Measurements from ENCODE around the gene CABCOCO1. TPM values are rescaled to one million over a fixed set of nuclear protein-coding genes. Genes with fewer than 3 reads are reported as not detected.
A peak's percentile ranks its signal among the peaks of the same experiment; 100 is the strongest.

The CABCOCO1 gene
- total RNA-seq, 1 donor from 2014 or later: not detected

DNA sequence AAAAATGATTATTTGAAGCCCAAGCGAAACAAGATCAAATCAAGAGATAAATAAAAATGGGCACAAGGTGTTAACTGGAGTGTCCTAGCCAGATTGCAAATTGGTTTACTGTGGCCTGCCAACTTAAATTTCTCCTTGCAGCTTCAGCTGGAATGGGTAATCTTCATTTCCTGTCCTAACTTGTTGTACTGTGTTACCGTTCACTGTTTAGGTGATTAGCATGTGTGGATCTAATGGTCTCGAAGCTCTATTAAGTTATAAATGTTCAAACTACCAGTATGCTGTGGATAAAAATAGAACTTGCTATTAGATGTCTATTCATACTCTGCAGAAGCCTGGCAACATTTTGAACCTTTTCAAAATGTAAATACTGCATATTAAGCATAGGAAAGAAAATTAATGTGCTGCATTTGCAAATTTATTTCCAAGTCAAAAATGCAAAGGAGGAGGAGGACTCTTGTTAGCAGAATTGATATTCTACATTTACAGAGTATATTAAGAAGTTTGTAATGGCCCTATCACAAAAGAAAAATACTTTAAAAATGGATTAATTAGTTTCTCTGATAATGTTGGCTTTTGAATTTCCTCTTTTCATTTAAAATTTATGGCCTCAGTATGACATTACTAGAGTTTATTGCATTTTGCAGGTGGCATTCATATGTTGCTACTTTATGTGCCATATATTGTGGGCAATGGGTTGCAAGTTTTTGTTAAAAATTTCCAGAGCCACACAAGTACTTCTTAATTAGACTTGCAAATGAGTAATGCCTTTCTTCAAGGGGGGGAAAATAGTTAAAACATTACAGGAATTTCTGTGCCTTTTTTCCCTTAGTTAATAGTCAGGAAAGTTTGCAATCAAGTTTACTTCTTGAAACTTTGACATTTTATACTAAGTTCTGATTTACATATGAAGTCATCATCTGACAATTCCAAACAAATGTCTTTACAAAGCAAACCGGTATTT lies 92.1 kb downstream of the CABCOCO1 start:
- no peak for DNase-seq (ENCODE audit: low read depth in 2 of 2)

- DNase-seq (ENCODE audit: low read depth in 2 of 2): no peak
Measured at GRCh38 chr10:61757001-61757400, 94.3 kb downstream of the CABCOCO1 start.

- peak in 1 of 2 donors; percentile 76 for DNase-seq (ENCODE audit: low read depth in 2 of 2)
Measured at GRCh38 chr10:61757525-61758397, 95.0 kb downstream of the CABCOCO1 start.

DNA sequence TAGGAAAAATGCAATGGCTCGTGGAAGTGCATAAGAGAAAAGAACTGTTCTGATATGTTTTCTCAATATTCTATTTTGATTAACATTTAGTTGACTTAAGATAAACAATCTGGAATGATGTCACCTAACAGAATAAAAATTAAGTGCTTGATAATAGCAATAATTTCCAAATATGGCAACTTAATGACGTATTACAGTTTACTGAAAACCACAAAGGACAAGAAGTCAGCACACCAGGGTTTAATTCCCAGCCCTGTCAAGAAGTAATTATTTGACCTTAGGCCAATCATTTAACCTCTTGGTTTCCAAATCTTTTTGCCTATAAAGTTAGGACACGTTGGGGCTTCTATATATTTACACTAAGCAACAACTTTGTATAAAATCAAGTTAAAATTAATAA lies 95.7 kb downstream of the CABCOCO1 start:
- DNase-seq (ENCODE audit: low read depth in 2 of 2): no peak

DNA sequence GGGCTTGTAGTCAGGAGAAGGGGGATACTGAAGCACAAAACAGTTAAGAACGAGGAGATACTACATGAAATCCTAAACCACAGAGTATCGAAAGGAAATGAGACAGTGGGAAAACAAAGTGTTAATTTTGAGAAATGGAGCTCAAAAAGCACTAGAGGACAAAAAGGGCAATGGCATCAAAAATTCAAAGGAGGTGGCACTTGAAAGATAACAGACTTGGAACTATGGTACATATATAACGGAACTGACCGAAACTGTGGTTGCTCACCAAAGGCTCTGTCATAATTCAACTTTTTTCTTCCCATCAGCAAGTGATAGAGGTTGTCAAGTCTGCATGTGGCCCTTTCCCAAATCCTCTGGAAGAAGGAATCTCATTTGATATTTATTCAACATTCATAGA lies 97.0 kb downstream of the CABCOCO1 start:
- DNase-seq (ENCODE audit: low read depth in 2 of 2): no peak

DNA sequence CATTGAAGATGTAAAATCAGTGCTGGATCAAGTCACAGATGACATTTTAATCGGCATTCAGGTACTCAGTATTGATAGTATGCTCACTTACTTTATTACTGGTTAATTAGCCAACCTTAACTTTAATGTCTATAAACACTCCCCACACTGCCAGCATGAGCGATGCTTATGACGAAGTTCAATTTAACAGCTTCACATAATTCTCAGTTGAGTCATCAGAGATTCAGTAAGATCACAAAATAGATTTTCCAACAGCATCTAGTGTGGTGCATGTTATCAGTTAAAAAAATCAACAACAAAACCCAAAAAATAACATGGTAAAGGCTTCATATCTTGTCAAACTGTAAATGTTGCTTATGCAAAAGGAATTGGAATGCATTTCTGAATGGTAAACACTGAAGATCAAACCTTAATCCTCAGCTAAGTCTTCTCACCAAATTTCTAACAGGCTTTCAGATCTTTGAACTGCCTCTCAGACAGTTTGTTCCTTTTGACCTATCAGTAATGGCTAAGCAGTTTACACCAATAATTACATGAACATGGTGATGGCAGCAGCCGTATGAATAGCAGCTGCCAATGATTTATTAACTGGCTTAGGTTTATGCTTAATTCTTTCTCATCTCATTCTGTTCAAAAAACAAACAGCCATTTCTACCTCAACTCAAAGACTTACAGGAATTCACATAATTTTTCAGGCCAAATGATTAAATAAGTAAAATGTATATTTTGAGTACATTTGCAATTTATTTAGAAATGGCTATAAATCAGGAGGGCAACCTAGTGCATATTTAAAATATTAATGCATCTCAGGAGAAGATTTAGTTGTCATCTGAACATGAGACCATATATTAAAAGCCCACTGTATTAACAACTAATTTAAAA lies 98.5 kb downstream of the CABCOCO1 start:
- DNase-seq (ENCODE audit: low read depth in 2 of 2): peak in 1 of 2 donors; percentile 46

- no peak for DNase-seq (ENCODE audit: low read depth in 2 of 2)
Measured at GRCh38 chr10:61761825-61762217, 99.1 kb downstream of the CABCOCO1 start.

- no peak for DNase-seq (ENCODE audit: low read depth in 2 of 2)
Measured at GRCh38 chr10:61763778-61764177, 101.0 kb downstream of the CABCOCO1 start.

- no peak for DNase-seq (ENCODE audit: low read depth in 2 of 2)
Measured at GRCh38 chr10:61764486-61764885, 101.8 kb downstream of the CABCOCO1 start.

GRCh38 chr10:61765176-61766087 lies 102.7 kb downstream of the CABCOCO1 start:
- DNase-seq (ENCODE audit: low read depth in 2 of 2): no peak

- DNase-seq (ENCODE audit: low read depth in 2 of 2): no peak
Measured at GRCh38 chr10:61766927-61767326, 104.2 kb downstream of the CABCOCO1 start.

GRCh38 chr10:61774031-61774430 lies 111.3 kb downstream of the CABCOCO1 start:
- DNase-seq (ENCODE audit: low read depth in 2 of 2): no peak

DNA sequence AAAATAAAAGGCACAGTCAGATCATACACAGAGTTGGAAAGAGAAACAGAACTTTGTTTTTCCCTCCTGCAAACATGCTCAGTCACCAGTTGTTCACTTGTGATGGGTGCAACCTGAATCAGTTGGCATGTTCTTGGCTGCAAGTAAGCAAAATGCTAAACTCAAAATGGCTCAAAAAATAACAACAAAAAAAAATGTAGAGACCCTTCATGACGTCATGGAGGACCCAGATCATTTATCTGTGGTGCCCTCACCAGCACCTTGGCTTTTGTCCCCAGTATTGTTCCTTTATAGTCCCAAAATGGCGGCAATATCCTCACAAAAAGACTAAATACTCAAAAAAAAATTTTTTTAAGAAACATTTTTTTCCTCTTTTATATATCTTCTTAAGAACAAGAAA lies 112.4 kb downstream of the CABCOCO1 start:
- no peak for DNase-seq (ENCODE audit: low read depth in 2 of 2)

- DNase-seq (ENCODE audit: low read depth in 2 of 2): no peak
Measured at GRCh38 chr10:61776615-61777266, 114.0 kb downstream of the CABCOCO1 start.

DNA sequence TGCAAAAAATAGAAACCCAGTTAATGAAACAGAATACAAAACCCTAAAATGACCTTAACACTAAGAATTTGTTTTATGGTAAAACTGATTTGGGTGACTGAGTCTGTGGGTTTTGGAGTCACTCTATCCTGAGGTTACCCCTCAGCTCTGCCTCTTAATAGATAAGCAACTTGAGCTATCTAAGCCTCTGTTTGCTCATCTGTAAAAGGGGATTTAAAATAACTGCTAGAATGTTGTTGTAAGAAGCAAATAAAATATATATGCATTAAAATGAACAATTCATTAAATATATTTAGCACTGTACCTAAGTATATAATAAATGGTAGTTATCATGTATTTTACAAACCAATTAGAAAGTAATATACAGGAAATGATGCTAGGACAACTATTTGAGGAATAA lies 115.4 kb downstream of the CABCOCO1 start:
- no peak for DNase-seq (ENCODE audit: low read depth in 2 of 2)

DNA sequence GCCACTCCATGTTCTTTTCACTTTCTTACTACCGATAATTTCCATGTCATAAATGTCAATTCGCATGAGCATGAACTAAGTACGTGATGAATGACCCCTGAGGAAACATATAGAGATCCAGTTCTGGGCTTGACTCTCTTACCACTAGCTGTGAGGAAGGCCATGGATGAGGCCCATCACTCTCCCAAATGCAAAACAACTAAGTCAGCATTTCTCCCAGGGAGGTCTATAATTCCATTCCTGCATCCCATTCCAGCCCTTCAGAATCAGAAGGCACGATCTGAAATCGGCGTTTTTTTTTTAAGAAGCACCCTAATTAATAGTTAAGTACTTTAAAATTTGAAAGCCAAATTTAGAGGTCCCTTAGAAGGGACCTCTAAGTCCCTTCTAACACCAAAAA lies 116.5 kb downstream of the CABCOCO1 start:
- no peak for DNase-seq (ENCODE audit: low read depth in 2 of 2)

- DNase-seq (ENCODE audit: low read depth in 2 of 2): peak; percentile 93 to 95
Measured at GRCh38 chr10:61779950-61780659, 117.4 kb downstream of the CABCOCO1 start.

DNA sequence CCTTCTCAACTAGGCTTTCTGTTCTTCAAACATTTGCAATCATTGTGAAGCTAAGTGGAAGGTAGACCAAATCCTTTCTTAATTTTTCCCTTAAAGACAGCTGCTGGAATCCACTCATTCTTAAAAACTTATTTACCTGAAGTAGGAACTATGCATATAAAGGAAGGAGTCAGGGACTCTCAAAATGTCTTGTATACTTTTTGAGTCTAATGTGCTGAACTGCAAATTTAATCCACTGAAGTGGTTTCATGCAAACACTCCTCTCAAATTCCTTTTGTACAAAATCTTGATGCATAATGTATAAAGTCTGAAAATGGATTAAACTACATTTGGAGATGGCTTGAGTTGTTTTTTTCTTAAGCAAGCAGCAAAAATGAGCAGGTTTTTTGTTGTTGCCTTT lies 118.0 kb downstream of the CABCOCO1 start:
- DNase-seq (ENCODE audit: low read depth in 2 of 2): no peak

GRCh38 chr10:61781969-61782403 lies 119.3 kb downstream of the CABCOCO1 start:
- no peak for DNase-seq (ENCODE audit: low read depth in 2 of 2)
